Spleen (tissue), 7 donors: ENCODE results near the gene OR6B3.

Source experiments
- POLR2A ChIP-seq, 3 donors: fragments of 450-650 bp; IDR thresholded peaks; one replicate each; pipeline ENCODE4 v1.5.1; 2017; ENCODE audit warnings: antibody characterized with exemption in 3 of 3, mild to moderate bottlenecking in 1 of 3
- TF ChIP-seq, protein P1 (sequence below), 11 experiments: fragments of 200-600 bp in 7 of 11; fragments of 450-650 bp in 4 of 11; sonication (generic) in 4 of 11; IDR thresholded peaks in 8 of 11; conservative IDR thresholded peaks in 3 of 11; 1 replicate in 7 of 11; 2 replicates in 4 of 11; pipeline versions ENCODE4 v1.4.0 to v1.8.0; 2016 to 2021; ENCODE audit warnings: antibody characterized with exemption in 11 of 11, inconsistent platforms in 4 of 11, mild to moderate bottlenecking in 1 of 11
- donor health status: DM: no; HTN: no; CAD: no; lungs with moderate emphysema.
- donor health status: DM: no; HTN: no; CAD: no.
- donor health status: DM: no; HTN: no; CAD: no.

GRCh38 chr2:240042740-240043139 lies 10.6 kb downstream of the OR6B3 start:
- TF ChIP-seq, protein P1, sequence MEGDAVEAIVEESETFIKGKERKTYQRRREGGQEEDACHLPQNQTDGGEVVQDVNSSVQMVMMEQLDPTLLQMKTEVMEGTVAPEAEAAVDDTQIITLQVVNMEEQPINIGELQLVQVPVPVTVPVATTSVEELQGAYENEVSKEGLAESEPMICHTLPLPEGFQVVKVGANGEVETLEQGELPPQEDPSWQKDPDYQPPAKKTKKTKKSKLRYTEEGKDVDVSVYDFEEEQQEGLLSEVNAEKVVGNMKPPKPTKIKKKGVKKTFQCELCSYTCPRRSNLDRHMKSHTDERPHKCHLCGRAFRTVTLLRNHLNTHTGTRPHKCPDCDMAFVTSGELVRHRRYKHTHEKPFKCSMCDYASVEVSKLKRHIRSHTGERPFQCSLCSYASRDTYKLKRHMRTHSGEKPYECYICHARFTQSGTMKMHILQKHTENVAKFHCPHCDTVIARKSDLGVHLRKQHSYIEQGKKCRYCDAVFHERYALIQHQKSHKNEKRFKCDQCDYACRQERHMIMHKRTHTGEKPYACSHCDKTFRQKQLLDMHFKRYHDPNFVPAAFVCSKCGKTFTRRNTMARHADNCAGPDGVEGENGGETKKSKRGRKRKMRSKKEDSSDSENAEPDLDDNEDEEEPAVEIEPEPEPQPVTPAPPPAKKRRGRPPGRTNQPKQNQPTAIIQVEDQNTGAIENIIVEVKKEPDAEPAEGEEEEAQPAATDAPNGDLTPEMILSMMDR (IDR thresholded peaks at IDR 0.05 in 8 of 11, conservative IDR thresholded peaks at IDR 0.05 in 3 of 11) = no peak
- TF ChIP-seq POLR2A (IDR thresholded peaks at IDR 0.05) = no peak
